Measurements from ENCODE around the gene TTC32.

- TF ChIP-seq CTCF (conservative IDR thresholded peaks at IDR 0.05; ENCODE audit: low read depth, low read length) = no peak
- TF ChIP-seq EZH2 (IDR thresholded peaks at IDR 0.05; ENCODE audit: borderline replicate concordance, low read depth, low read length, poor library complexity, severe bottlenecking) = no peak
These were observed 29.5 kb downstream of the TTC32 start for GRCh38 chr2:19872302-19872701.
